ENCODE measurements around the gene AFAP1L1.

- TF ChIP-seq CTCF (conservative IDR thresholded peaks at IDR 0.05 in 1 of 2, IDR thresholded peaks at IDR 0.05 in 1 of 2; ENCODE audit: extremely low read depth in 1 of 2, insufficient read depth in 1 of 2, low read depth in 1 of 2, low read length in 2 of 2) (no peak), EZH2 (IDR thresholded peaks at IDR 0.05; ENCODE audit: borderline replicate concordance, low read length) (no peak)
Observed at GRCh38 chr5:149303210-149303609, 31.6 kb downstream of the AFAP1L1 start.

Measured in mammary epithelial cell (primary cell).